ENCODE measurements around the gene CNOT1. TPM values are rescaled to one million over a fixed set of nuclear protein-coding genes. Genes with fewer than 3 reads are reported as not detected.

Gene CNOT1
- total RNA-seq, 1 donor, result 136 TPM

GRCh38 chr16:58475091-58475619 is 154.5 kb downstream of the CNOT1 start:
- no peak for DNase-seq (ENCODE audit: low read depth)
- TF ChIP-seq CTCF (IDR thresholded peaks at IDR 0.05; ENCODE audit: insufficient read depth, low read length), result no peak
- no peak overlapping the region for H3K4me3 ChIP-seq (ENCODE audit: low read depth, low read length)

GRCh38 chr16:58474296-58474695 is 155.3 kb downstream of the CNOT1 start:
- TF ChIP-seq CTCF (IDR thresholded peaks at IDR 0.05; ENCODE audit: insufficient read depth, low read length), result no peak
- H3K4me3 ChIP-seq (ENCODE audit: low read depth, low read length), result no peak overlapping the region
- DNase-seq (ENCODE audit: low read depth), result no peak

- no peak for DNase-seq (ENCODE audit: low read depth)
- no peak for TF ChIP-seq CTCF (IDR thresholded peaks at IDR 0.05; ENCODE audit: insufficient read depth, low read length)
- no peak overlapping the region for H3K4me3 ChIP-seq (ENCODE audit: low read depth, low read length)
These were observed 156.8 kb downstream of the CNOT1 start for GRCh38 chr16:58472827-58473226.

- no peak for TF ChIP-seq CTCF (IDR thresholded peaks at IDR 0.05; ENCODE audit: insufficient read depth, low read length)
- no peak overlapping the region for H3K4me3 ChIP-seq (ENCODE audit: low read depth, low read length)
- DNase-seq (ENCODE audit: low read depth), result no peak
These were observed 157.4 kb downstream of the CNOT1 start for GRCh38 chr16:58472266-58472665.

- no peak overlapping the region for H3K4me3 ChIP-seq (ENCODE audit: low read depth, low read length)
- no peak for TF ChIP-seq CTCF (IDR thresholded peaks at IDR 0.05; ENCODE audit: insufficient read depth, low read length)
- DNase-seq (ENCODE audit: low read depth), result no peak
These were observed 158.2 kb downstream of the CNOT1 start for GRCh38 chr16:58471209-58471975.

Small RNA genes within 50 kb of the gene (small RNA-seq; reads per million reads assigned to genes)
- not detected for gene RNU6-103P
- 688 reads per million, percentile 99 among the genes with 10 or more reads in this experiment for gene SNORA46
- not detected for gene SNORA50A

Other genes starting within 250 kb of the CNOT1 start
- 2.1 and 10.7 TPM in 2 replicates for gene GINS3, start 237.4 kb downstream of the CNOT1 start, total RNA-seq (ENCODE audit: low replicate concordance)
- gene NDRG4, start 129.7 kb downstream of the CNOT1 start, total RNA-seq (ENCODE audit: low replicate concordance), result 5.0 and 5.2 TPM in 2 replicates
- gene SETD6, start 114.3 kb downstream of the CNOT1 start, total RNA-seq (ENCODE audit: low replicate concordance), result 11.7 and 19.9 TPM in 2 replicates
- gene SLC38A7, start 54.9 kb upstream of the CNOT1 start, total RNA-seq (ENCODE audit: low replicate concordance), result 17.3 and 27.4 TPM in 2 replicates
- gene GOT2, start 104.5 kb upstream of the CNOT1 start, total RNA-seq (ENCODE audit: low replicate concordance), result 13.1 and 29.9 TPM in 2 replicates